ENCODE measurements around the gene METTL25B. TPM values are rescaled to one million over a fixed set of nuclear protein-coding genes. Genes with fewer than 3 reads are reported as not detected.

Gene METTL25B
- total and polyA plus RNA-seq, 2 of the 4 experiments (the other 2 are of a cell fraction), result 2.3 to 10.1 TPM

DNA sequence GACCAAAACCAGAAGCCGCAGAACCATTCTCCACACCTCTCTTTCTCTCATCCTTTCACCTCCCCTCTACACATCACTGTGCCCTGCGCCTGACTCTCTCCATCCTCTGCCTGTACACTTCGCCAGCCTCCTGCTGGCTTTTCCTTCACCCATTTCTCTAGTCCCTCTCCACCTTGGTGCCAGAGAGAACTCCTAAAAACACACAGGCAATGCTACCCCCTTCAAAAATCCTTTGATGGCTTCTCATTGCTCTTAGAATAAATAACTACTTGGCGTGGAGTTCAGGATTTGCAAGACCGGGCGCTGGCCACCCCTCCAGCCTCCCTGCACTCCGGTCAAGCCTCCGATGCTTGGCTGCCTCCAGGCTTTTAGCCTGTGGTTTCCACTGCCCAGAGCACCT is 31.5 kb upstream of the METTL25B start:
- CTCF ChIA-PET, result no interaction called here
- Histone ChIP-seq H3K27ac (ENCODE audit: insufficient read depth, low read length) (no peak overlapping the region), H3K4ac (ENCODE audit: low read depth, low read length) (no peak overlapping the region), H3K36me3 (ENCODE audit: control insufficient read depth, insufficient read depth, low read length) (no peaks in the 10 kb centered on the region), H2BK120ac (ENCODE audit: low read depth, low read length) (no peak overlapping the region), H3K27me3 (ENCODE audit: control insufficient read depth, insufficient read depth, low read length) (peaks cover 2% of the 10 kb centered on the region; the same call in 1 of the 2 replicates), H2BK5ac (ENCODE audit: low read depth, low read length, poor library complexity, severe bottlenecking) (no peak overlapping the region), H3K14ac (replicated peaks; ENCODE audit: low read depth, low read length) (no peak overlapping the region), H3K9me3 (ENCODE audit: control insufficient read depth, insufficient read depth, low read length) (no peaks in the 10 kb centered on the region), H3K18ac (ENCODE audit: low read depth, low read length) (no peak overlapping the region), H3K4me1 (ENCODE audit: control insufficient read depth, insufficient read depth, low read length) (peaks cover 1% of the 10 kb centered on the region; the same call in 1 of the 2 replicates), H4K91ac (ENCODE audit: insufficient read depth, low read depth, low read length) (no peak overlapping the region), H2BK20ac (ENCODE audit: low read depth, low read length) (no peak overlapping the region), H2AK9ac (replicated peaks; ENCODE audit: low read depth, low read length, poor library complexity) (no peak overlapping the region), H4K5ac (ENCODE audit: low read depth, low read length) (no peak overlapping the region), H4K8ac (ENCODE audit: low read depth in 2 of 2, low read length in 2 of 2) (no peak overlapping the region), H3K9me1 (ENCODE audit: insufficient read depth, low read length) (no peaks in the 10 kb centered on the region), H3K4me2 (ENCODE audit: low read depth, low read length) (no peak overlapping the region), H3K23ac (ENCODE audit: low read depth, low read length) (no peak overlapping the region), H3K56ac (ENCODE audit: extremely low read depth, insufficient read depth, low read length) (no peak overlapping the region), H3K79me1 (ENCODE audit: low read depth in 1 of 2, low read length in 2 of 2) (no peaks in the 10 kb centered on the region), H2AK5ac (ENCODE audit: low read depth, low read length) (no peak overlapping the region), H2BK15ac (ENCODE audit: low read depth, low read length) (no peak overlapping the region), H3K4me3 (ENCODE audit: insufficient read depth, low read depth, low read length) (no peak overlapping the region), H3K9ac (ENCODE audit: low read depth, low read length) (no peak overlapping the region), H2AFZ (replicated peaks; ENCODE audit: low read length, poor library complexity) (no peak overlapping the region), H4K20me1 (ENCODE audit: insufficient read depth, low read length) (no peaks in the 10 kb centered on the region)
- ATAC-seq (ENCODE audit: low read depth), result no peak
- 93% methylated on average over 4 of the region's 8 CpGs; no CpG with 5 or more reads in 1 of the 2 experiments for WGBS, 2 experiments (ENCODE audit: extremely low coverage in 2 of 2, insufficient read length in 1 of 2)
- TF ChIP-seq FOS (IDR thresholded peaks at IDR 0.05; ENCODE audit: low read depth, low read length) (no peak), RCOR1 (IDR thresholded peaks at IDR 0.05; ENCODE audit: insufficient replicate concordance, low read length) (no peak), CEBPB (IDR thresholded peaks at IDR 0.05; ENCODE audit: low read depth, low read length) (no peak), CTCF (conservative IDR thresholded peaks at IDR 0.05; ENCODE audit: low read depth, low read length) (no peak), BHLHE40 (IDR thresholded peaks at IDR 0.05; ENCODE audit: low read depth, low read length) (no peak)
- no TSS peak for BruUV-seq (replicated peaks)
- dilution Hi-C loops (cut with HindIII; ENCODE audit: low sequenced_read_pairs, unreplicated experiment), result no loop called here
- no peak for DNase-seq
- in situ Hi-C loops (cut with MboI; ENCODE audit: low sequenced_read_pairs), result loop anchor here (10.0 kb wide), 1 partner anchor 188 kb away; no protein-coding TSS in a partner anchor
- intact Hi-C loops (cut with micrococcal nuclease), result no loop called here
- POLR2A ChIA-PET (ENCODE audit: unreplicated experiment), result no interaction called here

Data from IMR-90 (cell line).